ENCODE data around the gene MOB3A. TPM values are rescaled to one million over a fixed set of nuclear protein-coding genes. Genes with fewer than 3 reads are reported as not detected.
"Not testable (repeated sequence)": the region's sequence is repeated elsewhere in the genome, so short reads cannot be mapped to it uniquely, and the experiment has no call there.

The MOB3A gene
- total and polyA plus RNA-seq, 12 donors: 5.5 to 54.0 (median 37.1) TPM

GRCh38 chr19:2097203-2097885 lies 1.2 kb upstream of the MOB3A start:
- WGBS, 4 donors: 2 to 22% (median 20%) methylated on average over 1 to 30 of the region's 30 CpGs
- Histone ChIP-seq H3K36me3 (replicated peaks in 1 of 2) (peaks cover 0 to 30% of the 10 kb centered on the region in 2 donors), H3K4me3 (peak overlapping the region in 1 of 4 donors; percentile 43), H3K27me3 (no peaks in the 10 kb centered on the region), H3K27ac (peak overlapping the region in 4 of 5 donors; percentile 53 to 76 (median 62)), H3K9me3 (replicated peaks in 1 of 3) (no peaks in the 10 kb centered on the region), H3K4me1 (replicated peaks in 1 of 2) (peaks cover 20 to 36% of the 10 kb centered on the region in 2 donors)
- peak in 4 of 7 donors; percentile 40 to 55 (median 46) for DNase-seq
- TF ChIP-seq POLR2A (IDR thresholded peaks at IDR 0.05): no peak
- TF ChIP-seq CTCF (IDR thresholded peaks at IDR 0.05): no peak
- intact Hi-C loops (cut with DNase I): no loop called here

- no peaks in the 10 kb centered on the region for H3K9me3 ChIP-seq (replicated peaks in 1 of 3)
- H3K4me1 ChIP-seq (replicated peaks in 1 of 2): peaks cover 20 to 41% of the 10 kb centered on the region in 2 donors
- intact Hi-C loops (cut with DNase I): no loop called here
- no peaks in the 10 kb centered on the region for H3K27me3 ChIP-seq
- peak within 1 kb of the TSS; percentile 1 to 64 (median 54) for H3K4me3 ChIP-seq
- TF ChIP-seq POLR2A (IDR thresholded peaks at IDR 0.05) (peak in 1 of 2 donors; percentile 56), CTCF (IDR thresholded peaks at IDR 0.05) (peak in 5 of 6 experiments; percentile 19 to 50 (median 34))
- DNase-seq: peak; percentile 98 to 100 (median 99)
- WGBS, 4 donors: 0% methylated on average over 1 to 70 of the region's 70 CpGs; no CpG with 5 or more reads in 1 of the 4 donors
- peak within 1 kb of the TSS; percentile 75 to 93 (median 84) for H3K27ac ChIP-seq
- H3K36me3 ChIP-seq (replicated peaks in 1 of 2): peaks cover 0 to 24% of the 10 kb centered on the region in 2 donors
These were observed 515 bp upstream of the MOB3A start, which contains the start of gene IZUMO4 for GRCh38 chr19:2096480-2097202. Gene IZUMO4, plus strand, starts transcription at chr19:2096915. Its CDS starts 31 bp downstream, at chr19:2096946.

- whole genome bisulfite sequencing, 4 donors: 86 to 91% (median 88%) methylated on average over 13 of the region's 13 CpGs
- H3K4me3 ChIP-seq; H3K9me3 ChIP-seq (replicated peaks in 1 of 3); H3K27me3 ChIP-seq; intact Hi-C loops (cut with DNase I); H3K36me3 ChIP-seq (replicated peaks in 1 of 2); DNase-seq: not testable (repeated sequence)
- H3K4me1 ChIP-seq (replicated peaks in 1 of 2): peaks cover 16 to 73% of the 10 kb centered on the region in 2 donors
- peak overlapping the region in 4 of 5 donors; percentile 22 to 93 (median 72) for H3K27ac ChIP-seq
These were observed 4.1 kb downstream of the MOB3A start for GRCh38 chr19:2091926-2092525.

- no peak overlapping the region for H3K4me3 ChIP-seq
- TF ChIP-seq POLR2A (IDR thresholded peaks at IDR 0.05): no peak
- TF ChIP-seq CTCF (IDR thresholded peaks at IDR 0.05): no peak
- WGBS, 4 donors: 50 to 80% (median 68%) methylated on average over 1 to 2 of the region's 2 CpGs; no CpG with 5 or more reads in 1 of the 4 donors
- no peaks in the 10 kb centered on the region for H3K9me3 ChIP-seq (replicated peaks in 1 of 3)
- intact Hi-C loops (cut with DNase I): no loop called here
- peak overlapping the region in 2 of 5 donors; percentile 85 to 93 for H3K27ac ChIP-seq
- no peak for DNase-seq
- H3K27me3 ChIP-seq: no peaks in the 10 kb centered on the region
- H3K36me3 ChIP-seq (replicated peaks in 1 of 2): no peaks in the 10 kb centered on the region
- peaks cover 3 to 72% of the 10 kb centered on the region in 2 donors for H3K4me1 ChIP-seq (replicated peaks in 1 of 2)
These were observed 6.4 kb downstream of the MOB3A start for GRCh38 chr19:2089727-2090053.

Measured in adrenal gland (tissue), 12 donors.